Measurements from ENCODE around the gene GPR27. TPM values are rescaled to one million over a fixed set of nuclear protein-coding genes. Genes with fewer than 3 reads are reported as not detected.

Gene GPR27
- total RNA-seq, 1 donor = not detected

DNA sequence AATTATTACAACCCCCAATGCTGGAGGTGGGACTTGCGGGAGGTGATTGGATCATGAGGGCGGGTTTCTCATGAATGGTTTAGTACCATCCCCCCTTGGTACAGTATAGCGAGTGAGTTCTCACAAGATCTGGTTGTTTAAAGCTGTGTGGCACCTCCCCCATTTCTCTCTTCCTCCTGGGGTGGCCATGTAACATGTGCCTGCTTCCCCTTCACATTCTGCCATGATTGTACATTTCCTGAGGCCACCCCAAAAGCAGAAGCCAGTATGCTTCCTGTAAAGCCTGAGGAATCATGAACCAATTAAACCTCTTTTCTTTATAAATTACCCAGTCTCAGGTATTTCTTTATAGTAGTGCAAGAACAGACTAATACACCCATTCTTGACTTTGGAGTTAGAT lies 51.5 kb downstream of the GPR27 start:
- no peak overlapping the region for H3K4me3 ChIP-seq (ENCODE audit: low read depth, low read length)
- DNase-seq (ENCODE audit: low read depth) = no peak
- TF ChIP-seq, protein P1, sequence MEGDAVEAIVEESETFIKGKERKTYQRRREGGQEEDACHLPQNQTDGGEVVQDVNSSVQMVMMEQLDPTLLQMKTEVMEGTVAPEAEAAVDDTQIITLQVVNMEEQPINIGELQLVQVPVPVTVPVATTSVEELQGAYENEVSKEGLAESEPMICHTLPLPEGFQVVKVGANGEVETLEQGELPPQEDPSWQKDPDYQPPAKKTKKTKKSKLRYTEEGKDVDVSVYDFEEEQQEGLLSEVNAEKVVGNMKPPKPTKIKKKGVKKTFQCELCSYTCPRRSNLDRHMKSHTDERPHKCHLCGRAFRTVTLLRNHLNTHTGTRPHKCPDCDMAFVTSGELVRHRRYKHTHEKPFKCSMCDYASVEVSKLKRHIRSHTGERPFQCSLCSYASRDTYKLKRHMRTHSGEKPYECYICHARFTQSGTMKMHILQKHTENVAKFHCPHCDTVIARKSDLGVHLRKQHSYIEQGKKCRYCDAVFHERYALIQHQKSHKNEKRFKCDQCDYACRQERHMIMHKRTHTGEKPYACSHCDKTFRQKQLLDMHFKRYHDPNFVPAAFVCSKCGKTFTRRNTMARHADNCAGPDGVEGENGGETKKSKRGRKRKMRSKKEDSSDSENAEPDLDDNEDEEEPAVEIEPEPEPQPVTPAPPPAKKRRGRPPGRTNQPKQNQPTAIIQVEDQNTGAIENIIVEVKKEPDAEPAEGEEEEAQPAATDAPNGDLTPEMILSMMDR (IDR thresholded peaks at IDR 0.05; ENCODE audit: insufficient read depth, low read length) = no peak

DNA sequence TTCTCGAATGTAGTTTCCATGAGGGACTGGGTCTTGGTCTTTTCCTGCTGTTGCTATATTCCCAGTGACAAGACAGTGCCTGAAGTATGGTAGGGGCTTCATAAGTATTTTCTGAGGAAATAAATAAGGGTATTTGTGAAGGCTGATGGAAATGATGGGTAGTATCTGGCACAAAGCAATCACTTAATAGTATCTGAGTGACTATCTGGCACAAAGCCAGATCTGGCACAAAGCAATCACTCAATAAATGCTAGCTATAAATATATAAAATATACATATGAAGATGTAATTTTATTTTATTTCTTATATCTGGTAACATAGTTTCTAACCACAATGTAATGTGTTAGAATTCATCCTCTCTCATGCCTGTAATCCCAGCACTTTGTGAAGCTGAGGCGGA lies 52.0 kb downstream of the GPR27 start:
- TF ChIP-seq, protein P1 (IDR thresholded peaks at IDR 0.05; ENCODE audit: insufficient read depth, low read length) = no peak
- no peak for DNase-seq (ENCODE audit: low read depth)
- H3K4me3 ChIP-seq (ENCODE audit: low read depth, low read length) = no peak overlapping the region

Other genes with a start within 250 kb of the GPR27 start
- 43.3 and 115 TPM in 2 replicates for gene FOXP1, start 170.1 kb upstream of the GPR27 start, total RNA-seq (ENCODE audit: low replicate concordance)
- gene EIF4E3, start 28.5 kb upstream of the GPR27 start, total RNA-seq (ENCODE audit: low replicate concordance) = 2.2 and 2.3 TPM in 2 replicates
- gene PROK2, start 31.3 kb downstream of the GPR27 start, total RNA-seq (ENCODE audit: low replicate concordance) = not detected in 2 replicates

All from fibroblast of the aortic adventitia (primary cell).